T-helper 2 cell treated with Interferon-gamma antibody and Interleukin-4, amounts not matched to agents 5 μg/mL and 100 μg/mL, for 36 hours (primary cell): ENCODE data around the gene AKAP13.

Source experiments
- DNase-seq: peaks from one replicate; pipeline ENCODE4 v3.0.0; 2021; ENCODE audit warnings: low spot score
- H3K27ac Mint-ChIP-seq: one replicate; pipeline ENCODE4 v1.8.0; 2021; ENCODE audit warnings: mild to moderate bottlenecking, mixed read lengths
- H3K27me3 Mint-ChIP-seq: one replicate; pipeline ENCODE4 v1.8.0; 2021; ENCODE audit warnings: low read depth, mixed read lengths
- H3K36me3 Mint-ChIP-seq: one replicate; pipeline ENCODE4 v1.8.0; 2021; ENCODE audit warnings: low read depth, mixed read lengths
- H3K4me1 Mint-ChIP-seq: one replicate; pipeline ENCODE4 v1.8.0; 2021; ENCODE audit warnings: low read depth, mixed read lengths
- H3K4me3 Mint-ChIP-seq: one replicate; pipeline ENCODE4 v1.8.0; 2022; ENCODE audit warnings: mild to moderate bottlenecking, moderate library complexity, mixed read lengths
- H3K9me3 Mint-ChIP-seq: one replicate; pipeline ENCODE4 v1.8.0; 2021; ENCODE audit warnings: mixed read lengths

The AKAP13 gene

DNA sequence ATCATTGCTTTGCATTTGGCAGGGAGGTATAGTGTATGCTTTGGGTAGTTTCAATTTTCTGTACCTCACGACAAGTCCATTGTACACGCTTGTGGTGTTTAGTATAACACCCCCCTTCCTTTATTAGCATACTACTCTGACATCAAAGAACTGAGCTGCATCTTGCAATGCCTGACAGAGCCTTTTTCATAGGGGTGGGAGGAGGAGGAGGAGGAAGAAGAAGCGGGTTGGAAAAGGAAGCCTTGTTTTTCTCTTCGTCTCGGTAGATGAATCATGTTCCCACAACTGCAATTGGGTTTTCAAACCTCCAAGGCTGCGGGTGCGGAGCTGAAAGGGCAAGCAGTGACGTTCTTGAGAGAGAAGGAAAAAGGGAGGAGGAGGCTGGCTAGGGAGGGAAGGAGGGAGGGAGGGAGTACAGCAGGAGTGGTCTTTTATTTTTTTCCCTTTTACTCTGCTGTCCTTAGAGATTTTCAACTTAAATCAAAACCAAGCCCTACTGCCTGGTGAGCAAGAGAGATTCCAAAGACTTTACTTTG lies 238.6 kb downstream of the AKAP13 start:
- H3K27me3 Mint-ChIP-seq, result no peaks in the 10 kb centered on the region
- no peak overlapping the region for H3K4me3 Mint-ChIP-seq
- no peak overlapping the region for H3K27ac Mint-ChIP-seq
- peak; percentile 80 for DNase-seq
- peaks cover 3% of the 10 kb centered on the region for H3K36me3 Mint-ChIP-seq
- peaks cover 29% of the 10 kb centered on the region for H3K4me1 Mint-ChIP-seq
- H3K9me3 Mint-ChIP-seq, result no peaks in the 10 kb centered on the region

- DNase-seq, result no peak
- H3K27me3 Mint-ChIP-seq, result no peaks in the 10 kb centered on the region
- peaks cover 40% of the 10 kb centered on the region for H3K4me1 Mint-ChIP-seq
- no peak overlapping the region for H3K27ac Mint-ChIP-seq
- H3K9me3 Mint-ChIP-seq, result no peaks in the 10 kb centered on the region
- H3K36me3 Mint-ChIP-seq, result peaks cover 3% of the 10 kb centered on the region
- H3K4me3 Mint-ChIP-seq, result no peak overlapping the region
These were observed 239.7 kb downstream of the AKAP13 start for GRCh38 chr15:85619992-85620689.

GRCh38 chr15:85620690-85621049 lies 240.3 kb downstream of the AKAP13 start:
- peaks cover 5% of the 10 kb centered on the region for H3K36me3 Mint-ChIP-seq
- no peaks in the 10 kb centered on the region for H3K9me3 Mint-ChIP-seq
- H3K27ac Mint-ChIP-seq, result no peak overlapping the region
- H3K27me3 Mint-ChIP-seq, result no peaks in the 10 kb centered on the region
- DNase-seq, result no peak
- H3K4me3 Mint-ChIP-seq, result no peak overlapping the region
- peaks cover 45% of the 10 kb centered on the region for H3K4me1 Mint-ChIP-seq

DNA sequence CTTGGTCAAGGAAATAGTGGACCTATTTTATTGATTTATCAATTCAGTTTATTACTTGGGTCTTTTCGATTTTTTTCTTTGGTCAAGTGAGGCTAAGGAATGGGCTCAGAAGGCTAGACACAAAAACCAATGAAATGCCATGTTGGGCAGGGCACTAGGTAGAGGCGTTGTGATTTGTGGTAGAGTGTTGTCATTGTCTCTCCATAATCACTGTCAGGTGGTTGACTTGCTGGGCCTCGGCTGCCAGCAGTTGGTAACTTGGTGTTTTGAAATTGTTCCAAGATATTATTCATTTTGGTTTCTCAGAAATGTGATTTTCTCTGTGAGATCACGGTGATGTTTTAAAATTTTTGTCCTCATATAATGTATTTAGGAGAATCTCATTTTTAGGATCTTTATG lies 240.7 kb downstream of the AKAP13 start:
- no peak overlapping the region for H3K27ac Mint-ChIP-seq
- no peaks in the 10 kb centered on the region for H3K9me3 Mint-ChIP-seq
- peaks cover 8% of the 10 kb centered on the region for H3K36me3 Mint-ChIP-seq
- no peak overlapping the region for H3K4me3 Mint-ChIP-seq
- no peaks in the 10 kb centered on the region for H3K27me3 Mint-ChIP-seq
- DNase-seq, result no peak
- peaks cover 45% of the 10 kb centered on the region for H3K4me1 Mint-ChIP-seq

GRCh38 chr15:85622221-85622831 lies 241.9 kb downstream of the AKAP13 start:
- Mint-ChIP-seq H3K4me1 (peaks cover 54% of the 10 kb centered on the region), H3K4me3 (no peak overlapping the region), H3K27me3 (no peaks in the 10 kb centered on the region), H3K36me3 (peaks cover 20% of the 10 kb centered on the region), H3K27ac (no peak overlapping the region), H3K9me3 (no peaks in the 10 kb centered on the region)
- no peak for DNase-seq

GRCh38 chr15:85623315-85624049 lies 243.1 kb downstream of the AKAP13 start:
- DNase-seq, result no peak
- H3K27ac Mint-ChIP-seq, result peak overlapping the region; percentile 1
- H3K9me3 Mint-ChIP-seq, result no peaks in the 10 kb centered on the region
- no peaks in the 10 kb centered on the region for H3K27me3 Mint-ChIP-seq
- H3K4me3 Mint-ChIP-seq, result no peak overlapping the region
- H3K4me1 Mint-ChIP-seq, result peaks cover 53% of the 10 kb centered on the region
- peaks cover 27% of the 10 kb centered on the region for H3K36me3 Mint-ChIP-seq

- H3K4me3 Mint-ChIP-seq, result peak overlapping the region; percentile 75
- no peaks in the 10 kb centered on the region for H3K27me3 Mint-ChIP-seq
- peak overlapping the region; percentile 87 for H3K27ac Mint-ChIP-seq
- no peaks in the 10 kb centered on the region for H3K9me3 Mint-ChIP-seq
- H3K4me1 Mint-ChIP-seq, result peaks cover 59% of the 10 kb centered on the region
- DNase-seq, result no peak
- peaks cover 28% of the 10 kb centered on the region for H3K36me3 Mint-ChIP-seq
These were observed 243.9 kb downstream of the AKAP13 start for GRCh38 chr15:85624291-85624801.

DNA sequence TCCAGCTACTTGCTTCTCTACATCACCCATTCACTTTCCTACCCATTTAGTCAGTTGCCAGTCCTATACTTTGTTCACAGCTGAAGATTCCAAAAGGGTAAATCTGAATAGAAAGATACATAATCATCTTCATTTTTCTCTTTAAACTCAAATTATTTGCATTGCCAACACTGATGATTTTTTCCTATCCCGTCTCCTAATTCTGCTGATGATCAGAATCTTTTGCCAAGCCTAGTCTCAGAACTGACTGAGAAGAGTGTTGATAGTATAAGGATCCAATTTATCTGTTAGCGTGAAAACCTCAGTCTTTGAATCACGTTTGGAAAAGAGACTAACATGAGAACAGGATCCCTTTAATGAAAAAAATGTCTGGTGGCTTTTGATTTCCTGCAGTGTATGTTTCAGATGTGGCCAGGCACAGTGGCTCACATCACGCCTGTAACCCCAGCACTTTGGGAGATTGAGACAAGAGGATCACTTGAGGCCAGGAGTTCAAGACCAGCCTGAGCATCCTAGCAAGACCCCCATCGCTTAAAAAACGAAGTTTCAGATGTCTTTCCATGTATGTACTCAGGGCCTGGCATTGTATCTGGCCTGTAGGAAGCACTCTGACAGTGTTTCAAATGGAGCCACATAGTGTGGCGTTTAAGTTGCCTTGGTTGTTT lies 244.9 kb downstream of the AKAP13 start:
- Mint-ChIP-seq H3K9me3 (no peaks in the 10 kb centered on the region), H3K4me1 (peaks cover 62% of the 10 kb centered on the region), H3K27ac (peak overlapping the region; percentile 87), H3K4me3 (peak overlapping the region; percentile 75), H3K36me3 (peaks cover 30% of the 10 kb centered on the region), H3K27me3 (no peaks in the 10 kb centered on the region)
- DNase-seq, result no peak

GRCh38 chr15:85625856-85626255 lies 245.5 kb downstream of the AKAP13 start:
- peak; percentile 62 for DNase-seq
- H3K36me3 Mint-ChIP-seq, result peaks cover 30% of the 10 kb centered on the region
- peaks cover 64% of the 10 kb centered on the region for H3K4me1 Mint-ChIP-seq
- peak overlapping the region; percentile 75 for H3K4me3 Mint-ChIP-seq
- no peaks in the 10 kb centered on the region for H3K27me3 Mint-ChIP-seq
- H3K9me3 Mint-ChIP-seq, result no peaks in the 10 kb centered on the region
- peak overlapping the region; percentile 87 for H3K27ac Mint-ChIP-seq

GRCh38 chr15:85627213-85627935 lies 247.0 kb downstream of the AKAP13 start:
- peak overlapping the region; percentile 24 for H3K27ac Mint-ChIP-seq
- H3K4me1 Mint-ChIP-seq, result peaks cover 56% of the 10 kb centered on the region
- H3K27me3 Mint-ChIP-seq, result no peaks in the 10 kb centered on the region
- no peak overlapping the region for H3K4me3 Mint-ChIP-seq
- peaks cover 27% of the 10 kb centered on the region for H3K36me3 Mint-ChIP-seq
- no peaks in the 10 kb centered on the region for H3K9me3 Mint-ChIP-seq
- no peak for DNase-seq

DNA sequence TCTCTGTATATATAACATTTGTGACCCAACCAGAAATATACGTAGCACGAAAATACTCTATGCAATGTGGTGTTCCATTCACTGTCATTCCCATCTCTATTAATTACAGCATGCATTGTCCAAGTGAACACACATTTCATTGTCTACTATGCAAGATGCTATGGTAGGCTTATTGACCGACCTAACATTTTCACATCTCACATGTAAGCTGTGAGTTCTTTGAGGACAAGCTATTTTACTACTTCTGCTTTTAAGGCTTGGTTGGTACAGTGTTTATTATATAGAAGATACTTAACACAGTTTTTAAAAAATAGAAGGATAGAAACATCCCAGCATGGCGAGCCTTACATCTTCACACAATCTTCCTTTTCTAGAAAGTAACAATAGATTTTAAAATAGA lies 249.9 kb downstream of the AKAP13 start:
- H3K9me3 Mint-ChIP-seq, result no peaks in the 10 kb centered on the region

GRCh38 chr15:85631018-85631417 lies 250.6 kb downstream of the AKAP13 start:
- Mint-ChIP-seq H3K9me3 (no peaks in the 10 kb centered on the region), H3K4me1 (peaks cover 27% of the 10 kb centered on the region), H3K36me3 (peaks cover 25% of the 10 kb centered on the region), H3K4me3 (no peak overlapping the region), H3K27ac (no peak overlapping the region), H3K27me3 (no peaks in the 10 kb centered on the region)
- DNase-seq, result no peak

More for the DNA sequence above, 249.9 kb downstream of the AKAP13 start:
- Mint-ChIP-seq H3K4me3 (no peak overlapping the region), H3K4me1 (peaks cover 34% of the 10 kb centered on the region), H3K36me3 (peaks cover 29% of the 10 kb centered on the region), H3K27me3 (no peaks in the 10 kb centered on the region), H3K27ac (no peak overlapping the region)
- DNase-seq, result no peak

DNA sequence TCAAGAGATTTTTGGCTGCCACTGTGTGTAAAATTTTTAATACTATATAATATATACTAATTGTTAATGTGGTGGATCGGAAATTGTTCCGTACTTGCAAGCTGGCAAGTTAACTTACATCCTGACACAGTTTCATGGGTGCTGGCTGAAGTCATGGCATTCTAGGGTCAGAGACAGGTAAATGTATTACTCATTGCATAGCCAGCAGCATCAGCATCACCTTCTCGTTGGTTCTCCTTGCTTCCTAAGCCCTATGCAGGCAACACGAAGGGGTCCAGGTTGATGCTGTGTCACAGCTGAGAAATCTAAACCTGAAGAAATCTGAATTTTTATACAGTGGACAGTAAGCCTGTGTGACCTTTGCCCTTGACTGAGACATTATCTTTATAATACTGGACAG lies 251.6 kb downstream of the AKAP13 start:
- H3K27ac Mint-ChIP-seq, result no peak overlapping the region
- no peak overlapping the region for H3K4me3 Mint-ChIP-seq
- no peaks in the 10 kb centered on the region for H3K9me3 Mint-ChIP-seq
- H3K36me3 Mint-ChIP-seq, result peaks cover 19% of the 10 kb centered on the region
- DNase-seq, result no peak
- peaks cover 23% of the 10 kb centered on the region for H3K4me1 Mint-ChIP-seq
- H3K27me3 Mint-ChIP-seq, result no peaks in the 10 kb centered on the region
